ENCODE measurements around the gene PDLIM4.

DNA sequence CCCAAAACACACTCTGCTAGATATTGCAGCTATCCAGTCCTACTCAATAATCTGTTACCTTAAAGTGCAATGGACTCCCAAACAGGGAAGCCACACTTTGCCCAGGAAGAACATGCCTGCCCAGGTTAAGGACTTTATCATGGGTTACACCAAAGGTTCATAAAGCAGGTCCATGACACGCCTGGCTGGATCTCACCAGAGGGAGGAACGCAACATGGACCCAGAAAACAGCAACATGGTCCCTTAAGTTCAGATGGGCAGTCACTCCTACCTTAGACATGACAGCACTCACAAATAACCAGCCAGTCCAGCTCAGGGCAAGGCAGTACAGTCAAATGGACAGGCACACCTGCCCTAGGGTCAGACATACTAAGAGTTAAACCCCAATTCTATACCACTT lies 33.6 kb upstream of the PDLIM4 start:
- TF ChIP-seq, protein P1, sequence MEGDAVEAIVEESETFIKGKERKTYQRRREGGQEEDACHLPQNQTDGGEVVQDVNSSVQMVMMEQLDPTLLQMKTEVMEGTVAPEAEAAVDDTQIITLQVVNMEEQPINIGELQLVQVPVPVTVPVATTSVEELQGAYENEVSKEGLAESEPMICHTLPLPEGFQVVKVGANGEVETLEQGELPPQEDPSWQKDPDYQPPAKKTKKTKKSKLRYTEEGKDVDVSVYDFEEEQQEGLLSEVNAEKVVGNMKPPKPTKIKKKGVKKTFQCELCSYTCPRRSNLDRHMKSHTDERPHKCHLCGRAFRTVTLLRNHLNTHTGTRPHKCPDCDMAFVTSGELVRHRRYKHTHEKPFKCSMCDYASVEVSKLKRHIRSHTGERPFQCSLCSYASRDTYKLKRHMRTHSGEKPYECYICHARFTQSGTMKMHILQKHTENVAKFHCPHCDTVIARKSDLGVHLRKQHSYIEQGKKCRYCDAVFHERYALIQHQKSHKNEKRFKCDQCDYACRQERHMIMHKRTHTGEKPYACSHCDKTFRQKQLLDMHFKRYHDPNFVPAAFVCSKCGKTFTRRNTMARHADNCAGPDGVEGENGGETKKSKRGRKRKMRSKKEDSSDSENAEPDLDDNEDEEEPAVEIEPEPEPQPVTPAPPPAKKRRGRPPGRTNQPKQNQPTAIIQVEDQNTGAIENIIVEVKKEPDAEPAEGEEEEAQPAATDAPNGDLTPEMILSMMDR (IDR thresholded peaks at IDR 0.05) = no peak
- no peak for TF ChIP-seq POLR2A (IDR thresholded peaks at IDR 0.05)
